ENCODE data around the gene SEL1L.
A peak's percentile ranks its signal among the peaks of the same experiment; 100 is the strongest.
"Not testable (repeated sequence)": the region's sequence is repeated elsewhere in the genome, so short reads cannot be mapped to it uniquely, and the experiment has no call there.

The SEL1L gene

DNA sequence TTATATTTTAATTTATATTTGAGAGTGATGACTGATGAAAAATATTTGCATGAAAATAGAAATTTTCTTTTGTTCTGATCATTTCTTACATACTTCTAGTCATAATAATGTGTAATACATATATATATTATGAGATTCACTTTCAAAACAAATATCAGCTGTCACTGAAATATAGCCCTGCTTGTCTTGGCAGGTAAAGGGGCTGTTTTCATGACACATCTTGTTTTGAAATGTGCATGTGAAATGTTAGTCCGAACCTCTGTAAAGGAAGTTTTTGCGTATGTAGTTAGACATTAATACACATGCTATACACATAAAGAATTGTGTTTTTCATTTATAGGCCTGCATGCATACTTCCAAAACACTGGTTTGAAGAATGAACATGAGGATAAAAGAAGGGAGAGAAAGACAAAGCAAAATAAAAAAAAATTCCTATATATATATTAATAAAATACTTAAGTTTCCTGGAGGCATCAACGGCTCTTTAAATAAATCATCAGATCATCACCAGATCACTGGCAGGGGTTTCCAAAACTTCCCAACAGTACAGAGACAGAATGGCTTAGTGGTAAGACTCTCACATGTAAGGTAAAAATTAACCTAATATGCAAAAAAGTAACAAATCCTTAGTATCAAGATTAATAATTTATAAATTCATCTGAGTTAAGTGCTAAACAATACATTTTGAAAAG, 60.1 kb downstream of the SEL1L start:
- DNase-seq, result peak; percentile 22 to 37 (median 30)

DNA sequence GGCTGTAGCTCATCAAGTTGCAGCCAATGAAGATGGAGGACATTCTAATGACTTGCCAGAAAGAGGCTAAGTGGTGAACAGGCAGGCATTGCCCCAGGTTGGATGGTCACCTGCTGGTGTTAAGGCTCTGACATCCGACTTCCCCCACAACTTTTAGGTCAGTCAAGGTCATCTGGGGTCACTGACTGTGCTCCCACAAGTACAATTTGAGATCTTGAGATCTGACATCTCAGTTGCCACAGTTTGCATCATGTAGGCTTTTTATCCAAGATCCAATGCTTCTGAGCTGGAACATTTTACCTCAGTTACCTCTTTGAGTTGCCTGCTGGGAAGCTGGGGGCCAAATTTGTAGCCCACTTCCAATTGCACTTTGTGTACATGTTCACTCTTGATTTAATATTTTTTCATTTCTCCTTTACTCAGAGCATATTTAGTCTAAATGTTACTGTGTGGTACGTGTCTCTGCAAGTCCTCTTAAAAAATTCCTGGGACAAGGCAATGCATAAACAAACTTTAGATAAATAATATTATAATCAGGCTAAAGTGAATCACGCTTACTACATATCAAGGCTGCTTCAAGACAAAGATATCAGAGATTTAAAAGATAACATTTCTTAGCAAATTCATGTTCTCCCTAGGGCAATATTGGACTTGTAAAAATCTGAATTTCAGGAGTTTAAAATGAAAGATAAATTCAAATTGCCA, 61.4 kb downstream of the SEL1L start:
- no peak for DNase-seq

DNA sequence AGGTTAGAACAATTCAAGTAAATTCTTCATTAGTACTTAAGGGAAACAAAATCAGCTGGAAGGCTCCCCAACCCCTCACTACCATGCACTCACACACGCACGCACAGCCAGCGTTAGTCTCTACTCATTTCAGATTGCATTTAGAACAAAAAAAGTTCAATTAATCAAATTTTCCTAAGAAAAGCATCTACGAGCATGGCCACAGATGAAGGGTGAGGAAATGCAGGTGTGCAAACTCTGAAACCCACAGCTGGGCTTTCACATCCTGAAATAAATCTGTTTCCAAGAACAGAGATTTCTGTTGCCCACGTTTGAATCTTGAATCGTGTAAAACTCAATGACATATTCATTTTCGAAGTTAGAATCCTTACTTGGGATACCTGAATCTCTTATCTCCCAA, 62.6 kb downstream of the SEL1L start:
- DNase-seq, result no peak

DNA sequence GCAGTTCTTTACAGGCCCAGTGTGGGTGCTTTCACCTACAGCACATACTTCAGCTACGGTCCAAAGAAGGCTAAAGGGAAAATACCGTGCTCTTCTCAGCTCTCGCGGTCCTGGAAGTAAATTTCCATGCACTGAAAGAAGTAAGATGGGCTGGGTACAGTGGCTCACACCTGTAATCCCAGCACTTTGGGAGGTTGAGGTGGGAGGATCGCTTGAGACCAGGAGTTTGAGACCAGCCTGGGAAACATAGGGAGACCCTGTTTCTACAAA, 63.2 kb downstream of the SEL1L start:
- not testable (repeated sequence) for DNase-seq

DNA sequence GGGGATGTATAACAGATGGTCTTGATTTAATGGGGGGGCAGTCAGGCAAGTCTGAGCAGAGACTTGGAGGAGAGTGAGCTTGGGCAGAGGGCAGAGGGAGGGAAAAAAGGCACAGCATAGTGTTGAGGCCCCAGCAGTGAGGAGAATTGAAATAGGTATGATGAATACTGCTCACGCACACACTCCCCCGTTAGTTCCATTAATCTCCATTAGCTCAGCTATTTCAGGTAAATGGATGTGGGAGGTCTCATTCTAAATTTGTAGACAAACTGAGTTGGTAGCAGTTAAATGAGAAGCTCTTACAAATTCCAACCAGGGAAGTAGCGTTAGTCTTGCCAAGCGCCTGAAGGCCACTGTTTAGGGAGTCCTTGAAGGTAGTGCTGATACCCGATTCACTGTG, 66.8 kb downstream of the SEL1L start:
- no peak for DNase-seq

DNA sequence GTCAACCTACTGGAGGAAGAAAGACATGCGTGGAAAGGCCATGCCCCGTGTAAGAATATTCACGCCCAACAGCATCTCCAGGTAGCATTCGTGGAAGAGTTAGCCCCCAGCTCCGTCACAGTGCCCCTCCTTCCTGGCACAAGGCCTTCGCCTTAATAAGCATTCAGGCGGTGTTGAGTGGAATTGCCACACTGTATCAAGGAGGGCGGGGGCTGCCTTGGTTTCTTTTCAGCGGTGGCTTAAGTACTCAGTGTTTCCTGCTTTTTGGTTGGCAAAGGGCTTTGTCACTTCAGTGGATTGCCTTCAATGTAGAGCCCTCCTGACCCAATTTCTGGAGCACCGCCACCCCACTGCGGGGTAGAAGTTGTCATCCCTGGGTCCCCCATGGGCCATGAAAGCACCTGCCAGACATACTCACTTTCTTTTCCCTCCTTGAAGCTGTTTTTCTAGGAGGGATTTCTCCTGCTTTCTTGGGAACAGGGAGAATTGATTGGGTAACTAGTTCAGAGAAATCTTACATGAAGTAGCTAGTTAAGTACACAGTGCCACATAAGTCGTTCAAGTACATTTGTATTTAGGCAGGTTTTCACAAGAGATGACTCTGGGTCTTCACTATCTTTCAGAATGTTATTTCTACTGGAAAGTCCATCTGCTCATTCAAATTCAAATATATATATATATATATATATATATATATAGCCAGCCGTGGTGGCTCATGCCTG, 68.0 kb downstream of the SEL1L start:
- DNase-seq, result no peak

DNA sequence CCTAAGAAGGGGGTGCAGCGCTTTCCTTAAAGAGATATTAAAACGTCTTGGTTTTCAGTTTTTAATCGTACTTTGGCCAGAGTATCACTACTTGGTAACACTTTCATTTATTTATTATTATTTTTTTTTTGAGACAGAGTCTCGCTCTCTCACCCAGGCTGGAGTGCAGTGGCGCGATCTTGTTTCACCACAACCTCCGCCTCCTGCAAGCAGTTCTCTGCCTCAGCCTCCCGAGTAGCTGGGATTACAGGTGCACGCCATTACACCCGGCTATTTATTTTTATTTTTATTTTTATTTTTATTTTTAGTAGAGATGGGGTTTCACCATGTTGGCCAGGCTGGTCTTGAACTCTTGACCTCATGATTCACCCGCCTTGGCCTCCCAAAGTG, 68.7 kb downstream of the SEL1L start:
- DNase-seq, result not testable (repeated sequence)

DNA sequence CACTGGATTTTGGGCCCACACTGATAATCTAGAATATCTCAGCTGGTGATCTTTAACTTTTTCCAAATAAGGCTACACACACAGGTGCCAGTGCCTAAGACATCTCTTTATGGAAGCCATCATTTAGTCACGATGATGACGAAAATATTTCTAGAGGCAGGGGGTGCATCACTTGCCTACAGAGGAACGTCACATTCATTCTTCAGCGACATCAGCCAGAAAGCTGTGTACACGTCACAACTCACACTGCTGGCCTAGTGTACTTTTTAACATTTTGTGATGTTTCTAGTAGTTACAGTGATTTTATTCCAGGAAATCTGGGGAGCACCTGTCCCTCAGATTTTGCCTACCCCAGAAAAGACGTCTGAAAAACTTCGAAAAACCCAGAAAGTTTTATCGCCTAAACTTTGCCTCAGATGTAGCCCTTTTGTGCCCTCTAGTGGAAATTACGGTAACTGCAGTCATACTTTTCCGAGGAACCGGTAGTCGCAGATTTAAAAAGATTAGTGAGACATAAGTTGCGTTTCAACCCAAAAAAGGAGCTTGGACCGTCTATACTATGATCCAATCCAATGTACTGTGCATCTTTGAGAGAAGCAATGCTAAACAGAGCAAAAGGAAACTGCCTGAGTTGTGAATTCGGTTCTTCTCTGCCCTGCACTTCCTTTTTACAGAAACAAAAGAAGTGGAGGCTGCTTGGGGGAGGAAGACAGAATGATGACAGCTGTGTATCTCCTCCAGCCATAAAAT, 69.2 kb downstream of the SEL1L start:
- peak; percentile 72 to 86 (median 83) for DNase-seq

DNA sequence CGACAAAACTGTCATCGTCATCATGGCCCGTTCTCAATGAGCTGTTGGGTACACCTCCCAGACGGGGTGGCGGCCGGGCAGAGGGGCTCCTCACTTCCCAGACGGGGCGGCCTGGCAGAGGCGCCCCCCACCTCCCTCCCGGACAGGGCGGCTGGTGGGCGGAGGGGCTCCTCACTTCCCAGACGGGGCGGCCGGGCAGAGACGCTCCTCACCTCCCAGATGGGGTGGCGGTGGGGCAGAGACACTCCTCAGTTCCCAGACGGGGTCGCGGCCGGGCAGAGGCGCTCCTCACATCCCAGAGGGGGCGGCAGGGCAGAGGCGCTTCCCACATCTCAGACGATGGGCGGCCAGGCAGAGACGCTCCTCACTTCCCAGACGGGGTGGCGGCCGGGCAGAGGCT, 71.3 kb downstream of the SEL1L start:
- not testable (repeated sequence) for DNase-seq

DNA sequence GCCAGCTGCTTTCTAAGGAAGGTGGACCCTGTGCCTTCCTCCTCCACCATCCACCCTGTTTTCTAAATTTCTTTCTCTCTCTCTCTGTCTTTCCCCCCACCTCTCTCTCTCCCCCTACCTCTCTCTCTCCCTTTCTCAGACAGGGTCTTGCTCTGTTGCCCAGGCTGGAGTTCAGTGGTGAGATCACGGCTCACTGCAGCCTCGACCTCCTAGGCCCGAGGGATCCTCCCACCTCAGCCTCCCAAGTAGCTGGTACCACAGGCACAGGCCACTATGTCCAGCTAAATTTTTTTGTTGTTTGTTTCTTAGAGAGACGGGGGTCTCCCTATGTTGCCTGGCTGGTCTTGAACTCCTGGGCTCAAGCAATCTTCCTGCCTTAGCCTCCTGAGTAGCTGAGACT, 73.7 kb downstream of the SEL1L start:
- DNase-seq, result no peak

DNA sequence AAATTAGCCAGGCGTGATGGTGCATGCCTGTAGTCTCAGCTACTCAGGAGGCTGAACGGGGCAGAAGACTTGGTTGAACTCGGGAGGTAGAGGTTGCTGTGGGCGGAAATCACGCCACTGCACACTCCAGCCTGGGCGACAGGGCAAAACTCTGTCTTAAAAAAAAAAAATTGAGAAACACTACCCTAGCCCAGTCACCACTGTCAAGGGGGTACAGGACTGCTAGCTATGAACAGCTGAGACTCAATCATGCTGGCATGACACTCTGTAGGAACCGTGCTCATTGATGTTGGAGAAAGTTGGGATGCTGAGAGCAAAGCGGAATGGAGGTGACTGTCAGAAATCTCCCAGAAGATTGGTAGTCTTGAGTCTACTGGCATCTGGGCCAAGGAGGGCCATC, 75.3 kb downstream of the SEL1L start:
- no peak for DNase-seq

DNA sequence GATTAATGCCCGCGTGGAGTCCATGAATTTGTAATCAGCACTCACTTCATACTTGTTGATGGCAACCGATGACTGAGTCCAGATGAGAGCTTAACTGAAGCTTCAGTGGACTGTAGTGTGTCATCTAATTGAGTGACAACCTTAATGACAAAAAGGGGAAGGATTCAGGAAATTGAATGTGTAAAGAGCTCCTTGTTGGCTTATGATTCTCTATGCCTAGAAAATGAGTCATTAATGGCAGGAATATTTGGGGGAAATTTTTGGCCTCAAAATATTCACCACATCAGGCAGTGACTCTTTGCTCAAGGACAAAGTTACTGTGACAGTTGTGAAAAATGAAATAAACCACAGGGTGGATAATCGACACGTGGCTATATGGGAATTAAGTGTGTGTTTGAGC, 78.3 kb downstream of the SEL1L start:
- peak; percentile 66 to 95 (median 86) for DNase-seq

DNA sequence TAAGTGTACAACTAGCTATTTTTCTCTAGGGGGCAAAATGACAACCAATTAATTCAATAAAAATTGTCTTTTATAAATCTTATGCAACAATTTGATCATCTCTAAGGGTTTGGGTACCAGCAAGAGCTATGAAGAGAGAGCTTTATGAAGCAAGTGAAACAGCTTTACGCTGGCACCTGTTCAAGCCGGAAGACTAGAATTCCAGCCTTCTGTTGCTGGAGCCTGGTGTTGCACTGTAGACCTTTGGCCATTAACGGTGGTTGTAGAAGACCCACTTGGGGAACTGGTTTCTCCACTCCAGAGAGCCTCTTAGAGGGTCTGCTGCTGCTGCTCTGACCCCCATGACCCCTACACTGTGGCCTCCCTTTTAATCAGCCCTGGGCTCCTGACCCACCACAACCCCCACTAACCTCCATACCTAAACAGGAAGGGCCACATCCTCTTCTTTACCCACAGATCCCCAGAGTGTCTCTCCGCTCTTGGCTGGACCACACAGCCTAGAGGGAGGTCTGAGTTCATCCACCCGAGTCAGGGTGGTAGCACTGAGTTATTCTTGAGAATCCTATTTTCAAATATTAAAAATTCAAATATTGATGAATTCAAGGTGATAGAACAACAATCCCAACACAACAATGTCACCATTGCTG, 79.0 kb downstream of the SEL1L start:
- no peak for DNase-seq

DNA sequence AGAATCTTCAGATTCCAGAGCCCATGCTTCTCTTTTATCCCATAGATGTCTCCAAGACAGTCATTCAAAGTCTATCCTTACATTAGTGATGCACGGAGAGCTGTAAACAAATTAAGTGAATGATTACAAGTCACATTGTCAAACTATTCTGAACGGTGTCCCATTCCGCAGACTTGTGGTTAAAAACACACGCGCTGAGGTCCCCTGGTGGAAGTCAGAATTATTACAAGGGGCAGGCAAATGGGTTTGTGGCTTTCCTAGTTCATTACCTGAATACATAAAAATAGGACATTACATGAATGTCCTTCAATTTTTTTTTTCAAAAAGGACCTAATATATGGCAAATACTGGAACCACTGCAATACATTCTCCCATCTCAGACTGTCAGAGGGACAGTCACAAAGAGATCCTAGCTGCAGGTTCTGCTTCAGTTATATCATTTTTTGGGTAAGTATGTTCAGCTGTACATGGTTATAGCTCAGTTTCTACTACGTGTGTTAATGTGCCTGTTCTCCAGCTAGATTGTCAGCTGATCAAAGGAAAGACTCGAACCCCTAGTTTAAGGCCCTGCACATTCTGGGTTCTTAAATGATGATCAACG, 80.4 kb downstream of the SEL1L start:
- peak; percentile 73 to 80 (median 74) for DNase-seq

DNA sequence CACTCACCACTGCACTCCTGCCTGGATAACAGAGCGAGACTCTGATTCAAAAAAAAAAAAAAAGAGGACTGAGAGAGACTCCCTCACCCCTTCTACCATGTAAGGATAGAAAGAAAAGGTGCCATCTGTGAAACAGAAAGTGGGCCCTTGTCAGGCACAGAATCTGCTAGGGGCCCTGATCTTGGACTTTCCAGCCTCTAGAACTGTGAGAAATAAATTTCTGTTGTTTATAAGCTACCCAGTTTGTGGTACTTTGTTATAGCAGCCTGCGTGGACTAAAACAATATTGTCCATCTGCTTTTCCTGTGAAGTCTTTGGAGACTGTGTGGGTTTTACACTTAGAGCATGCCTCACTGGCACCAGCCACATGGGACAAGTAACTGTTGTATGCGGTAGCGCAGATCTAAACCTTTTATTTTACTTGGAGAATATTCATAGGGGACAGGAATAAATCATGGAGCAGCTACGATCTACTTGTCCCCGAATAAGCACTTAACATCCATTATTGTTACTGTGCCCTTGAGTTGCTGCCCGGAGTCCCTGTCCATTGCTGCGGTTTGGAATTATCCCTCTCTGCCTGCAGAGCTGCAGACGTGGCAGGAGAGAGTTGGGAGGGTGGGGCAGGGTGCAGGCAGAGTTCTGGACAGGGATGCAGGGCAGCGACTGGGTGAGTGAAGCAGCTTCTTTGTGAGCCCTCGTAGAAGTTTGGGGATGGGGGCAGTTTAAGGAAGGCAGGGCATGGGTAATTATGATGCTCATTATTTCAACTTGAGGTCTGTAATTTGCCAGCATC, 81.1 kb downstream of the SEL1L start:
- DNase-seq, result no peak

DNA sequence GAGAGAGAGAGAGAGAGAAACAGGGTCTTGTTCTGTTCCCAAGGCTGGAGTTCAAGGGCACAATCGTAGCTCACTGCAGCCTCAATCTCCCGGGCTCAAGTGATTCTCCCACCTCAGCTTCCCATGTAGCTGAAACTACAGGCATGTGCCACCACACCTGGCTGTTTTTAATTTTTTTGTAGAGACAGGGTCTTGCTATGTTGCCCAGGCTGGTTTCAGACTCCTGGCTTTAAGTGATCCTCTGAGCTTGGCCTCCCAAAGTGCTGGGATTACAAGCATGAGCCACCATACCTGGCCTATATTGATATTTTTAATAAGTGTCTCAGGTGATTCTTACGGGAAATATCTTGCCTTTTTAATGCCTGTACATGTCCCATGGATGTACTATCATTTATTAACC, 82.7 kb downstream of the SEL1L start:
- DNase-seq, result no peak

DNA sequence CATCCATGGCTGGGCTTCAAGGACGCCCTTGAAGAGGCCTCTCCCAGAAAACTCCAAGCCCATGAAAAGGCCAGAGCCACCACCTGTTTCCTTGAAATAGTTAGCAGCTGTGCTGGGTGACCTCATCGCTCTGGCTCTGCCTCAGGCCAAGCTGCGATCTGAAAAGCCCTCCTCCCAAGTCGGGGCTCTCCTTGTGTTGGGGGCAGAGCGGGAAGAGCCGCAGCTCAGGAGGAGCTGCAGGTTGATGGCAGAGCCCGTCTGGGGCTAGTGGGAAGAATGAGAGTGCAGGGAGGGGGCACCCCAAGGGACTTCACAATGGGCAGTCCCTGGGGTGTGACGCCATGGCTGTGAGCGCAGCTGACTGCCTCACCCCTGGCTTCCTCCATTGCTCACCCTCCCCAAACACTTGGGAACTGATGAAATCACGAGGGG, 83.5 kb downstream of the SEL1L start:
- DNase-seq, result peak in 1 of 3 donors; percentile 30

DNA sequence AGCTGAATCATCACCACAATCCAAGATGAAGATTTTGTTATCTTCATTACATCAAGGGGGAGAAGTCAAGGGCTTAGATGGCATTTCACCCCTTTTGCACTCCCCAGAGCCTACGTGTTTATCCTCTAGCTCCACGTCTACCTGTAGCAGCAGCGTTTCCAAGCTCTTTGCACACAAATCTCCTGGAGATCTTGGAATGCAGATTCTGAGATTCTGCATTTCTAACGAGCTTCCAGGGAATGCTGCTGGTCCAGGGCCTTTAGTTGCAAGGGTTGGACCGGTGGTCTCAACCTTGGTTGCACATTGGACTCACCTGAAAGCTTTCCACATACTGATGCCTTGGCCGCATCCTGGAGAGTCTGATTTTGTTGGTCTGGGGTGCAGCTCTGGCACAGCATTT, 84.1 kb downstream of the SEL1L start:
- no peak for DNase-seq

DNA sequence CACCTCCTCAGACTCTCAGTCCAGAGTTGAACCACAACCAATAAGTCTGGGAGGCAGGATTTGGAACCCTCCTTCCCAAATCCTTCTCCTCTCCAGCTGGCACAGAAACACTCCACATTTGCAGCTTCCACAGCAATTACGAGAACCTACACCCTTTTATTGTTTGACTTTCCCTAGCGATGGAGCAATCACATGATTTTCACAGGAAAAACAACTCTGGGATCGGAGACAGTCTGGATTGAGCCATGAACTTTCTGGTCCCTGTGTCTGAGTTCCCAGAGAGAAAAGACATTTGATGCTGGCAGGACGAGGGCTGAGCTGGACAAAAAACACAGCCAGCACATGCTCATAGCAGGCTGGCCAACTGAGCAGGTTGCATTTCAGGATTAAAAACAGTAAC, 84.5 kb downstream of the SEL1L start:
- no peak for DNase-seq

DNA sequence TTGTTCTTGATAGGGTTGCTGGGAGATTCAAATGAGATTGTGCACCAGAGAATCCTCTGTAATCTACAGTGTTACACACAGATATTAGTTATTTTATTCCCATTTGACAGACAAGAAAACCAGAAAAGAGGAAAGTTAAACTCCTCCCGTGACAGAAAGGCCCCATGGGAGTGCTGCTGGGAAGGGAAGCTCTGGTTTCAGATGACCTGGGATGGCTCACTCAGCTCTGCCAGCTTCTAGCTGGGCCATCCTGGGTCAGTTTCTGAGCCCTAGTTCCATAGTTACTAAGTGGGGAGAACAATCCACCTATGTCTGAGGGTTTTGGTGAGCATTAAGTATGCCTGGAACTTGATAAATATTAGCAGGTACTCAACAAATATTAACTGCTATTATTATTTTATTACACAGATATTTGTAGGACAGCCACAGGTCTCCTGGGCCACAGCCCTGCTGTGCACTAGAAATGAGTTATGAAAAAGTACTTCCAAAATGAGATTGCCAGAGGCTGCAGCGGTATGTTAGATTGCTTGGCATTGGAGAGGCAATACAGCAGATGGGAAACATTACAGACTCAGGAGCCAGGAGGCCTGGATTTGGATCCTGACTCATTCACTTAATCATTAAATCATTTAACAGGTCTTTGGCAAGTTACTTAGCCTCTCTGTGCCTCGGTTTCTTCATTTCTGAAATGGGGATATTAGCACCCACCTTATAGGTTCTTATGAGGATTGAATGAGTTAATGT, 86.5 kb downstream of the SEL1L start:
- DNase-seq, result no peak

Data from suppressor macrophage treated with lipopolysaccharide for 1 hour (primary cell).